Ascending aorta (tissue), 2 donors: ENCODE measurements around the gene WIPF1. TPM values are rescaled to one million over a fixed set of nuclear protein-coding genes. Genes with fewer than 3 reads are reported as not detected.
A peak's percentile ranks its signal among the peaks of the same experiment; 100 is the strongest.

ENCODE experiments used
- DNase-seq, 2 donors: peaks; one replicate each; pipeline ENCODE4 v3.0.0-alpha.2; 2019; ENCODE audit warnings: low spot score in 2 of 2
- H3K27ac ChIP-seq, 2 donors: fragments of 200-600 bp; sonication (generic); one replicate each; pipeline ENCODE4 v1.5.1; 2016 to 2017; ENCODE audit warnings: mild to moderate bottlenecking in 1 of 2
- H3K27me3 ChIP-seq: fragments of 200-600 bp; sonication (generic); one replicate; pipeline ENCODE4 v1.5.1; 2017
- H3K36me3 ChIP-seq, 2 donors: fragments of 200-600 bp; sonication (generic); one replicate each; pipeline ENCODE4 v1.5.1; 2016
- H3K4me1 ChIP-seq, 2 donors: fragments of 200-600 bp; sonication (generic); one replicate each; pipeline ENCODE4 v1.5.1; 2016 to 2017; ENCODE audit warnings: mild to moderate bottlenecking in 1 of 2
- H3K4me3 ChIP-seq, 2 donors: fragments of 200-600 bp; sonication (generic); one replicate each; pipeline ENCODE4 v1.5.1; 2016 to 2017; ENCODE audit warnings: mild to moderate bottlenecking in 1 of 2
- H3K9me3 ChIP-seq, 2 donors: fragments of 200-600 bp; sonication (generic); one replicate each; pipeline ENCODE4 v1.5.1; 2016
- intact Hi-C: fragments of 100-400 bp; cut with DNase I; formaldehyde crosslinking; loops from one replicate; pipeline ENCODE4 v1.15.1; 2023
- total RNA-seq: library from RNA; depleted of rRNA; stranded (reverse); fragments of >200 nt; gene quantifications from one replicate; pipeline ENCODE4 v1.1.0, GENCODE V29; 2016
- TF ChIP-seq, protein P1 (sequence below), 3 experiments: fragments of 200-600 bp in 2 of 3; fragments of 450-650 bp in 1 of 3; sonication (generic) in 2 of 3; IDR thresholded peaks; one replicate each; pipeline ENCODE4 v1.5.1; 2016 to 2019; ENCODE audit warnings: antibody characterized with exemption in 3 of 3, mild to moderate bottlenecking in 1 of 3, moderate library complexity in 1 of 3

The WIPF1 gene
- total RNA-seq, 1 donor from 2014 or later = 26.1 TPM

DNA sequence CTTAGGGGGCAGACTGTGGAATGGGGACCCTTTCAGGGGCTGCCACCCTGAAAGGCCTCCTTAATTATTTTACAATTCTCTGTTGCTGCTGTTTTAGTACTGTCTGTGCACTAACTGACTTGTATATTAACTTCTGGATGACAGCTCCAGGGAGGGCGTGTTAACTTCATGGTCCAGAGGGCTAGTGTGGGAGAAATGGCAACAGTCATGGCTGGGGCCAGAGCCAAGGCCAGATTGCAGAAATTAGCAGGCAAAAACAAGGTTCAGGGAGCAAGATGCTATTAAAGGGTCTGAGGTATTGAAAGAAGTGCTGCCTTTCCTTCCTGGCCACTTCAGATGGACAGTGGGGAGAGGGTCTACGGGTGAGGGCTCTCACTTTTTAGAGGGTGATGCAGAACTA, 9.1 kb downstream of the WIPF1 start:
- Histone ChIP-seq H3K27ac (peak overlapping the region; percentile 29 to 57), H3K4me1 (peaks cover 8 to 64% of the 10 kb centered on the region in 2 donors), H3K36me3 (peaks cover 4 to 11% of the 10 kb centered on the region in 2 donors), H3K9me3 (no peaks in the 10 kb centered on the region), H3K4me3 (no peak overlapping the region), H3K27me3 (no peaks in the 10 kb centered on the region)
- intact Hi-C loops = no loop called here
- no peak for DNase-seq
- TF ChIP-seq, protein P1, sequence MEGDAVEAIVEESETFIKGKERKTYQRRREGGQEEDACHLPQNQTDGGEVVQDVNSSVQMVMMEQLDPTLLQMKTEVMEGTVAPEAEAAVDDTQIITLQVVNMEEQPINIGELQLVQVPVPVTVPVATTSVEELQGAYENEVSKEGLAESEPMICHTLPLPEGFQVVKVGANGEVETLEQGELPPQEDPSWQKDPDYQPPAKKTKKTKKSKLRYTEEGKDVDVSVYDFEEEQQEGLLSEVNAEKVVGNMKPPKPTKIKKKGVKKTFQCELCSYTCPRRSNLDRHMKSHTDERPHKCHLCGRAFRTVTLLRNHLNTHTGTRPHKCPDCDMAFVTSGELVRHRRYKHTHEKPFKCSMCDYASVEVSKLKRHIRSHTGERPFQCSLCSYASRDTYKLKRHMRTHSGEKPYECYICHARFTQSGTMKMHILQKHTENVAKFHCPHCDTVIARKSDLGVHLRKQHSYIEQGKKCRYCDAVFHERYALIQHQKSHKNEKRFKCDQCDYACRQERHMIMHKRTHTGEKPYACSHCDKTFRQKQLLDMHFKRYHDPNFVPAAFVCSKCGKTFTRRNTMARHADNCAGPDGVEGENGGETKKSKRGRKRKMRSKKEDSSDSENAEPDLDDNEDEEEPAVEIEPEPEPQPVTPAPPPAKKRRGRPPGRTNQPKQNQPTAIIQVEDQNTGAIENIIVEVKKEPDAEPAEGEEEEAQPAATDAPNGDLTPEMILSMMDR (IDR thresholded peaks at IDR 0.05) = no peak

DNA sequence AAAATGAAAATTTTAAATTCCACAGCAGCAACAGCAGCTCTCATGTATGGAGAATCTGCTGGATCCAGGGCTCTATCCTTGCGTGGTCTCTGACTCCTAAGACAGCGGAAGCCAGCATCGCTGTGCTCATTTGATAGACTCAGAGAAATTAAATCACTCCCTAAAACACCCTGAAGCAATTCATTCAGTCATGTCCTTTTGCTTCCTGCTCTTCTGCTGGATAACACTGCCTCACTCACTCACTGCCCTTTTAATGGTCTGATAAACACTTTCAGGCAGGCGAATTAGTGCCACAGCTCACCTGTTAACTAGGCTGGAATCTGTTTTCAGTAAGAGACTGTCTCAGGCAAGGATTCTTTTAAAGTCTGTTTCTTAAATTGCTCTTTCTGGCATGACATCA, 10.0 kb downstream of the WIPF1 start:
- Histone ChIP-seq H3K9me3 (no peaks in the 10 kb centered on the region), H3K27me3 (no peaks in the 10 kb centered on the region), H3K27ac (peak overlapping the region in 1 of 2 donors; percentile 12), H3K4me1 (peaks cover 8 to 57% of the 10 kb centered on the region in 2 donors), H3K36me3 (peaks cover 4 to 16% of the 10 kb centered on the region in 2 donors), H3K4me3 (no peak overlapping the region)
- no peak for DNase-seq
- TF ChIP-seq, protein P1 (IDR thresholded peaks at IDR 0.05) = no peak
- intact Hi-C loops = no loop called here

DNA sequence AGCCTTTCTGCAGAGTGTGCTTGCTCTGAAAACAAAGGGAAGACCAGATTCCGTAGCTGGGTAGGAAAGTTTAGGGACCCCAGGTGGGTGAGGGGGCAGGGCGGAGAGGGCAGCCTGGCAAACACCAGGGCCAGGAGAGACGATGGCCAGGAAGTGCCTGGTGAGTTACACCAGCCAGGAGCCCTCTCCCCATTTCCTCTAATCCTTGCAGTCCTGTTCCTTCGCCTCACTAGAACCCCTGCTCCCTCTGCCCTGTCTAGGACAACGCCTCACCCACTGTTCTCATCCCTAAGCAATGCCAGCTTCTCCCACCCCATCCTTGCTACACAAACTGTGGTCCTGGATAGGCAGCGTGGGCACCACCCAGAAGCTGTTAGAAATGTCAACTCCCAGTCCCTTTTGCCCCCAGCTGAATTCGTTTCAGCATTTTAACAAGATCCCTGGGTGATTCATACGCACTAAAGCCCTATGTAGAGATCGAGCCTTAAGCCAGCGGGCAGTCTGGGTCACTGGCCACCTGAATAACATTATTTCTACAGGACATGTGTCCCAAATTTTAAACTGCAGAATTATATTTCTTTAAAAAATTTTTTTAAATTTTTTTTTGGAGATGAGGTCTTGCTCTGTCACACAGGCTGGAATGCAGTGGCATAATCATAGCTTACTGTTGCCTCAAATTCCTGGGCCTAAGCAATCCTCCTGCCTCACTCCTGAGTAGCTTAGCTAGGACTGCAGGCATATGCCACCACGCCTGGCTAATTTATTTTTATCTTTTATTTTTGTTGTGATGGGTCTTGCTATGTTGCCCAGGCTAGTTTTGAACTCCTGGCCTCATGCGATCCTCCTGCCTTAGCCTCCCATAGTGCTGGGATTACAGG, 10.9 kb downstream of the WIPF1 start:
- intact Hi-C loops = no loop called here
- TF ChIP-seq, protein P1 (IDR thresholded peaks at IDR 0.05) = no peak
- peaks cover 8 to 49% of the 10 kb centered on the region in 2 donors for H3K4me1 ChIP-seq
- peaks cover 4 to 16% of the 10 kb centered on the region in 2 donors for H3K36me3 ChIP-seq
- H3K9me3 ChIP-seq = no peaks in the 10 kb centered on the region
- no peaks in the 10 kb centered on the region for H3K27me3 ChIP-seq
- DNase-seq = no peak
- H3K4me3 ChIP-seq = no peak overlapping the region
- H3K27ac ChIP-seq = peak overlapping the region in 1 of 2 donors; percentile 12

DNA sequence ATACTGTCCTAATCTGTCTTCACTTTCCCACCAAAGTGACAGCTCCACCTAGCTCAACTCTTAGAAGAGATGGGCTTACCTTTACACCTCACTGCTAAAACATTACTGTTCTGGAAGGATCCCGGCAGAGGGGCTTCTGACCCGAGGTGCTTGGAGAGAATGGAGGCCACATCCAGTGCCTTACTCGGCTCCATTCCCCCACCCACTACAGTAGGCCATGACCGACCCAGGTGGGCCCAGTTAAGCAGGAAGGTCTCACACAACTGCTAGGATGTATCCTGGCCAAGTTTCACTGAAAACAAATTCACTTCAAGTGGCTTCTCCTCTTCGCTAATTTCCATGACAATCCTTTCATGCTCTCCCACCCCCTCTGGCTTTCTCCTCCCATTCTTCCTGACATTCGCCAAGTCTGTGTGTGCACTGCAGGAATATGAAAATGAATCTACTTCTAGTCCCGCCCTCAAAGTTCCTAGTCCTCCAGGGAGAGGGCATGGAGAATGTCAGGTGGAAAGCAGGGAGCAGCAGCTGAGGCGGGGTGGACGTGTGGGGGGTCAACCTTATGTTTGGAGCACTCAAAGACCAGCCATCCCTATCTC, 11.8 kb downstream of the WIPF1 start:
- TF ChIP-seq, protein P1 (IDR thresholded peaks at IDR 0.05) = no peak
- Histone ChIP-seq H3K36me3 (peaks cover 4 to 17% of the 10 kb centered on the region in 2 donors), H3K4me3 (no peak overlapping the region), H3K9me3 (no peaks in the 10 kb centered on the region), H3K4me1 (peaks cover 6 to 46% of the 10 kb centered on the region in 2 donors), H3K27me3 (no peaks in the 10 kb centered on the region), H3K27ac (no peak overlapping the region)
- intact Hi-C loops = no loop called here
- no peak for DNase-seq

DNA sequence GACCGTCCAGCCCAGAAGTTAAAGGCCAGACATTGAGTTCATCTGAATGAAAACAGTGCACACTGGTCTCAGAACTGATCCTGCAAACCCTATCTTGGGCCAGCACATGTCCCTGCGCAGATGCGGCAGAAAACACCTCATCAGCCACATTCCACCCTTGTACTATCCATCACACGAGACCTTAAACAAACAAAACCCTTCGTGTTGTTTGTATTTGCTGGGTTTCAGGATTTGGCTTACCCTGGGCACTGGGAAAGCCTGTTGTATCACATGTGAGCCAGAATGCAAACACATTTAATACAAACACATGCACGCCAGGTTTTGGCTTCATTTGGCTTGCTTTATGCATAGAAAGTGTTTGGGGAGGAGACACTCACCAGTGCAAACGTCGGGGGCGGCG, 12.5 kb downstream of the WIPF1 start:
- H3K4me1 ChIP-seq = peaks cover 5 to 41% of the 10 kb centered on the region in 2 donors
- intact Hi-C loops = no loop called here

More for the DNA sequence above, 12.5 kb downstream of the WIPF1 start:
- no peak for DNase-seq
- H3K4me3 ChIP-seq = no peak overlapping the region
- no peaks in the 10 kb centered on the region for H3K27me3 ChIP-seq
- peaks cover 6 to 23% of the 10 kb centered on the region in 2 donors for H3K36me3 ChIP-seq
- no peaks in the 10 kb centered on the region for H3K9me3 ChIP-seq
- peak overlapping the region in 1 of 2 donors; percentile 5 for H3K27ac ChIP-seq
- TF ChIP-seq, protein P1 (IDR thresholded peaks at IDR 0.05) = no peak
